NCI-H1417 treated with DMSO at 0.1 percent for 48 hours (cell line): Measurements from ENCODE around the gene TMEM132A.

Experiments used
- DNase-seq: peaks from one replicate; lab custom pipeline; 2025; lab: John Stamatoyannopoulos, UW

The TMEM132A gene

DNA sequence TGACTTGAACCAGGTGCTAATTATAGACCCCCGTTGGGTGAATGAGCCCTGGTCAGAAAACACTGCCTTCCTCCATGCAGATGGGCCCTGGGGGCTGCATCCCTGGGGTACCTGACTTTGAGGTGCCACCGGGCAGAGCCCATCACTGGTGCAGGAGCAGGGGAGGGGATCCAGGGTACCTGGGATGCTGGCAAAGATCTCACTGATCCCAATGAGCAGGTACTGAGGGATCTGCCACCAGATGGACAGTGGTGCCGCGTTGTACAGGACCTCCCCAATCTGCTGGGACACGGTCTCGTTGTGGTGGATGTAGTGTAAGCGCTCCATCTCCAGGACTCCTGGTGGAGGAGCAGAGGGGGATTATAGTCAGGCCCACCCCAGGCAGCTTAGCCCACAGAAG is 15.0 kb downstream of the TMEM132A start:
- no peak for DNase-seq

GRCh38 chr11:60939855-60940254 is 15.6 kb downstream of the TMEM132A start:
- DNase-seq = no peak

- no peak for DNase-seq
Observed at GRCh38 chr11:60941371-60942119, 17.3 kb downstream of the TMEM132A start.

DNA sequence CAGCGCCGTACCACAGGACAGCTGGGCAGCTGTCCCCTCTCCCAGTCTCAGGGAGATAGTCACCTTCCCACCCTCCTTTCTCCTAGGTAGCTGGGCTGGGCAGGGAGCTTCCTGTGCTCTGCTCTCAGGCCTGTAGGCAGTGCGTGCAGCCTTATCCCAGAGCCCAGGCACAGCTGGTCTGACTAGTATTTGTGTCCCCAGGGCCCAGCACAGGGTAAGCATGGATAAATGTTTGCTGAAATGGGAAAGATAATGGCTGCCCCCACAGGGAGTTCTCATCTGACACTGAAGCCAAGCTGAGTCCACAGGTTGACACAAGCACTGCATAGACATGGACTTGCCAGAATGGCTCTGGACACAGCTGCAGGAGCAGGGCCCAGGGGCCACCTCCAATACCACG is 18.0 kb downstream of the TMEM132A start:
- DNase-seq = no peak

GRCh38 chr11:60942970-60943565 is 18.8 kb downstream of the TMEM132A start:
- DNase-seq = no peak

DNA sequence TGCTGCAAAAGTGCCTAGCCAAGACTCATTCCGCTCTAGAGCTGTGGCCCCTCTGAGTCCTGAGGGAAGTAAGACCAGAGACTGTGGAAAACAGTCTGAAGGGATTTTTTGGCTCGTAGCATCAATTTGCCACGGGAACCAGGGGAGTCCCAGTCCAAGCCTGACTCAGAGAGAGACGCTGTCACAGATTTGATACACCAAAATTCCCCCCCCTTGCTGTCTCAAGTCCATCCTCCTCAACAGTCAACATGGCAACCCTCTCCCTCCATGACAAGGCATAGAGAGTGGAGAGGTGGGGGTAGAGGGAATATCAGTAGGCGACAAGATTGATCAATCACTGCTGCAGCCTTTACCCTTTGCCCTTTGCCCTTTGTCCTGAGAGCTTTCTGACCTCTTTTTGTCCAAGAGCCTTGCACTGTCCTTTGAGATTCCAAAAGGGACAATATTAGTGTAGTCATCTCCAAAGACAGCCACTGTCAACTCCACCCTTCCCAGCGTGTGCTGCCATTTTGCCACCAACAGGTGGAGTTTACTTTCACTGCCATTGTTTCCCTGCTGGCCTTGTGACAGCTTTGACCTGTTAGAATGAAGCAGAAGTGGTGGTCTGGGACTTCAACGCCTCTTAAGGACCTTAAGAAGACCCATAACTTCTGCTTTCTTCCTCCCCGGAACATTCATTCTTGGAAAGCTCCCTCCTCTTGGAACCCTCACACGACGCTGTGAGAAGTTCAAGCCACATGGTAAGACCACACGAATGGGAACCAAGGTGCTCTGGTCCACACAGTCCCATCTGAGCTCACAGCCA is 20.4 kb downstream of the TMEM132A start:
- DNase-seq = no peak

GRCh38 chr11:60945295-60945667 is 21.0 kb downstream of the TMEM132A start:
- no peak for DNase-seq

- no peak for DNase-seq
Observed at GRCh38 chr11:60946601-60947264, 22.5 kb downstream of the TMEM132A start.

DNA sequence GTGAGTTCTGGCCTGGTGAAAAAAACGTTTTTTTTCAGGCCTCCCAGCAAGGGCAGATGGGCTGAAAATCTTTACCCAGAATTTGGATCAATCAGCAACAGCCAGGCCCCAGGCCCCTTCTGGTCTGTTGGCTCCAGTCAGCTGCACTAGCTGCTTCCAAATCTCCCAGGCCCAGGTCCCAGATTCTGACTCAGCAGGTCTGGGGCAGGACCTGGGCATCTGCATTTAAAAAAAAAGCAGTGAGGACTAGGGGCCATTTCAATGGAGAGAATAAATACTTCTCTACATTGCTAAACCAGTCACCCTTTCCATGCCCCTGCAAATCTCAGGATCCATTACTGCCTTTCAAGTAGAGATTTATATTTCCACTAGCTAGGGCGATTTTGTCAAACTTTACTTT is 23.4 kb downstream of the TMEM132A start:
- DNase-seq = no peak

DNA sequence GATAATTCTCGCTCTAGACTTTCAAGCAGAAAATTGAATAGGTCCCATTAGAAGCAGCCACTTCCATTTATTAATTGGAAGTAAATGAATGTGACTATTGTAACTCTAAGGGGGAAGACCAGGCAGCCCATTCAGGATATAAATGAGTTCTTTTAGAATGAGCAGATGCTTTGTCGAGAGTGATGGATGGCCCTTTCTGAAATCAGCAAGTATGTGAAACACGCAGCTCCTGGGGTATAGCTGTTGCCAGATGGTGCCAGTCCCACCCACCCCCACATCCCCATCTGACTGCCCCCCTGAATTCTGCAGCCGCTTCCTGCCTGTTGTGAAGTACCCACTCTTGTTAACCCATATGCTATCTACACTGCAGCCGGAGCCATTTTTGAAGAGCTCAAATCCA is 24.0 kb downstream of the TMEM132A start:
- DNase-seq = no peak

GRCh38 chr11:60950024-60950423 is 25.8 kb downstream of the TMEM132A start:
- no peak for DNase-seq

- no peak for DNase-seq
Observed at GRCh38 chr11:60950933-60951605, 26.8 kb downstream of the TMEM132A start.

DNA sequence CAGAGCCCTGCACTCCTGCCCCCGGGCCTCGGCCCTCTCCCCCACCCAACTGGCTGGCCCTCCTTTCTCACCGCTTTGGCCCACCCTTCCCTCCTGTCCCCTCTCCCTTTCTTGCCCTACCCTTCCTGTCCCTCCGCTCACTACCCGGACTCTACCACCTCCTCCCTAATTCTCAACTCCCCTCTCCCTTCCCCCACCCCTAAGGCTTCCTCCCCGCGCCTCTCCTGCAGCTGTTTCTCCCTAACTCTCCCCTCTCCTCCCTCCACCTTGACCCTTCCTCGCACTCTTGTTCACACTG is 27.3 kb downstream of the TMEM132A start:
- no peak for DNase-seq

DNA sequence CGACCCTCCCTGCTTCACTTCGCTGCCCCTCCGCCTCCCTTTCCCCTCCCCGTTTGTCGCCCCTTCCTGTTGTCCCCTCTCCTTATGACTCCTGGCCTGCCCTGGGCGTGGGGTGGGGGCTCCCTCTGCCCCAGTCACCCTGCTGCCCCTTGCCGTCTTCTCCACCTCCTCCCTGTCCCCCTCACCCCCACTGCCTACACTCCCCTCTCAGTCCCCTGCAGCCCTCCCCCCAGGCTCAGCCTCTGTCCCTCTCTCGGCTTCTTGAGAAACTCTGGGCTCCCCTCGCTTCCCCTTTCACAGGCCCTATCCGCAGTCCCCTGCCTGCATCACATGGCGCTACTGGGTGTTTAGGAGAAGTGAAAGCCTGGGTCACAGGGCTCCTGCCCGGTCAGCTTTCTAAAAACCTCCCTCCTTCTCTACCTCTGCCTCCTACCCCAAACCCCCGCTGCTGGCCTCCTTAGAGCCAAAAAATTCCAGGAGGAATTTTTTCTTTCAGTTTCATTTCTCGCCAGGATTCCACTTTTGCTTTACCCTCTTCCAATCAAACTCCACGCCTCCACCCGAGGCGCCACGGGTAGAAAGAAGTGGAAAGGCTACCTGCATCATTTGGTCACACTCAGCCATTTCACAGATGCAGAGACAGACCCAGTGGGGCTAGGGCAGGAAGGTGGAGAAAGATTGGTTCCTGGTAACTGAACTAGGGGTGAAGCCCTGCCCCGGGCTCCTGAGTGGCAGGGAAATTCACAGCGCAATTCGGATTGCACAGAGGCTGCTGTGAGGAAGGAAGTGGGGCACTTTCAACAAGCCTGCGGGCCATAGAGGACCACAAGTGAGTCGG is 27.9 kb downstream of the TMEM132A start, which contains the start of gene SLC15A3:
Gene SLC15A3, minus strand, starts transcription at position 273 of the 838 bp plus-strand sequence. CDS start 625 bp downstream, outside the sequence.
- no peak for DNase-seq

DNA sequence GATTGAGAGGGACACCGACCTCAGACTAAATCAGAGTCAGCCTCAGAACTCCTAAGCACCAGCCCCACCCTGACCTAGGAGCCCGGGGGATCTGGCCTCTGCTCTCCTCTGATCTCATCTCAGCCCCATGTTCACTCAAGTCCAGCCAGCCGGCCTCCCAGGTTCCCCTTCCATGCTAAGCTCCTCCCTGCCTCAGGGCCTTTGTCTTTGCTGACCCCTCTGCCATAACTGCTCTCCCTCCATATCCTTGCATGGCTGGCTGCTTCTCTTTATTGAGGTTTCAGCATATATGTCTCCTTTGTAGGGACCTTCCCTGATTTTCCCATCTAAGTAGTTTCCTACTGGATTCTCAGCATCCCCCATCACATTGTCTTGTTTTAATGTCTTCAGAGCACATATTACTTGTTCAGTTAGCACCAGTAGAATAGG is 28.5 kb downstream of the TMEM132A start:
- DNase-seq = no peak

DNA sequence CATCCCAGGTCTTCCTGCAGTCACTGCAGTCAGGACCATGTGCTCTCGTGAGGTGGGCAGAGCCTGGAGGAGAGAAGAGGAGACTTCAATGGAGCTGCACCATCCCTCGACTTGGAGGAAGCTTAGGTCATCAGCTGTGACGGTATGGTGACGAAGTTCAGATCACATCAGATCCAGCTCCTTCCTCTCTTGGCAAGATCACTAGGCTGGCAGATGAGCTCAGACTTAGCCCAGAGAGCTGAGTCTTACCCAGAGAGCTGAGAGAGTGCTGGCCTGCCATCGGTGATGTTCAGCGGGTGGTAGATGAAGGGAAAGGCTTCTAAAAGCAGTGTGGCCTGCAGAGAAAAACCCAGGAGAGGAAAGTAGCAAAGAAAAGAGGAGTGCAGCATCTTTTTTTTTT is 29.5 kb downstream of the TMEM132A start:
- DNase-seq = no peak

GRCh38 chr11:60954421-60954820 is 30.2 kb downstream of the TMEM132A start:
- no peak for DNase-seq

DNA sequence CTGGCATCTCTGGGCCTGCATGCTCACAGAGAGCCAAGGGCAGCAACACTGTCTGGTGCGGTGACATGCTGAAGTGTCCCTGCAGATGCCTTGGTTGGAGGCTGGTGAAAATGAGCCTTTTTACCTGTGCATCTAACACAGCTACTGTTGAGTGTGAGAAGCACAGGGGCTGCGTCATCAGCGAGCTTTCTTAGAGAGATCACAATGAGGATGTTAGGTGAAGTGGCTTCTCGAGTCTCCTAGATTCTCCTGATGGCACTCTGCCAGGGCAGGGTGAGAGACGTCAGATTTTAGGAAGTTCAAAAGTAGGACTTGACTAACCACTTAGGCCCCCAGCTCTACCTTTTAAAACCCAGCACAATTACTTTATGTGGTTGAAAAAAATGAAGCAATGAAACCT is 31.3 kb downstream of the TMEM132A start:
- no peak for DNase-seq

GRCh38 chr11:60957188-60957587 is 32.9 kb downstream of the TMEM132A start:
- no peak for DNase-seq

GRCh38 chr11:60959431-60959830 is 35.2 kb downstream of the TMEM132A start:
- no peak for DNase-seq

- no peak for DNase-seq
Observed at GRCh38 chr11:60960405-60960804, 36.1 kb downstream of the TMEM132A start.
